Activated T-cell treated with anti-CD3 and anti-CD28 coated beads, Interleukin-2, amount 50 U/mL, for 4 hours (primary cell): ENCODE data around the gene FITM2. TPM values are rescaled to one million over a fixed set of nuclear protein-coding genes. Genes with fewer than 3 reads are reported as not detected.

ENCODE experiments used
- total RNA-seq, 3 donors: library from RNA; stranded (reverse); gene quantifications; one replicate each; pipeline ENCODE4 v1.2.1, GENCODE V29; 2021

The FITM2 gene
- total RNA-seq, 3 donors from 2014 or later, result 1.7 to 2.1 (median 1.8) TPM

Other genes starting within 250 kb of the FITM2 start
- not detected for gene JPH2, start 124.0 kb downstream of the FITM2 start, total RNA-seq
- gene OSER1, start 100.4 kb downstream of the FITM2 start, total RNA-seq, result 10 to 100 TPM; 17.9 to 19.7 (median 19.2) TPM
- gene GDAP1L1, start 63.9 kb downstream of the FITM2 start, total RNA-seq, result not detected
- not detected for gene R3HDML, start 25.8 kb upstream of the FITM2 start, total RNA-seq
- gene HNF4A, start 44.5 kb upstream of the FITM2 start, total RNA-seq, result under 1 TPM; 0.11 to 0.27 (median 0.18) TPM
- gene TTPAL, start 164.7 kb upstream of the FITM2 start, total RNA-seq, result 10 to 100 TPM; 24.3 to 25.3 (median 25.3) TPM
- 10 to 100 TPM; 34.6 to 44.1 (median 37.9) TPM for gene SERINC3, start 210.9 kb upstream of the FITM2 start, total RNA-seq